OCI-LY1 (cell line): ENCODE results near the gene ZBTB38.
A peak's percentile ranks its signal among the peaks of the same experiment; 100 is the strongest.

Experiments used
- H2AFZ ChIP-seq: fragments of 200-600 bp; sonication (generic), shearing (Covaris generic); 2 replicates; pipeline ENCODE4 v1.6.0; 2014; ENCODE audit warnings: antibody characterized with exemption, mild to moderate bottlenecking, low read length
- H3F3A ChIP-seq: fragments of 200-600 bp; sonication (generic), shearing (Covaris generic); 2 replicates; pipeline ENCODE4 v1.6.0; 2014; ENCODE audit warnings: mild to moderate bottlenecking, antibody characterized with exemption, low read length, moderate library complexity; ENCODE audit not compliant: insufficient read depth
- H3K27ac ChIP-seq: fragments of 200-600 bp; sonication (generic); 2 replicates; pipeline ENCODE4 v1.5.1; 2014; ENCODE audit warnings: low read length, mixed run types, mild to moderate bottlenecking, low read depth; ENCODE audit not compliant: poor library complexity, severe bottlenecking
- H3K27me3 ChIP-seq: fragments of 200-600 bp; sonication (generic); 2 replicates; pipeline ENCODE4 v1.6.0; 2014; ENCODE audit warnings: antibody characterized with exemption, mild to moderate bottlenecking, low read length, moderate library complexity; ENCODE audit not compliant: insufficient read depth
- H3K36me3 ChIP-seq: fragments of 200-600 bp; sonication (generic); 2 replicates; pipeline ENCODE4 v1.6.1; 2014; ENCODE audit warnings: mild to moderate bottlenecking, antibody characterized with exemption, low read length, moderate library complexity, mixed read lengths; ENCODE audit not compliant: insufficient read depth
- H3K4me1 ChIP-seq: fragments of 200-600 bp; sonication (generic); 2 replicates; pipeline ENCODE4 v1.5.1; 2014; ENCODE audit warnings: mild to moderate bottlenecking, low read length, moderate library complexity; ENCODE audit not compliant: insufficient read depth, severe bottlenecking
- H3K4me2 ChIP-seq: fragments of 200-600 bp; sonication (generic), shearing (Covaris generic); 2 replicates; pipeline ENCODE4 v1.6.1; 2014; ENCODE audit warnings: low read length
- H3K4me3 ChIP-seq: fragments of 200-600 bp; sonication (generic); 2 replicates; pipeline ENCODE4 v1.5.1; 2014; ENCODE audit warnings: low read length, low read depth, mild to moderate bottlenecking, mixed read lengths; ENCODE audit not compliant: poor library complexity, severe bottlenecking
- H3K79me2 ChIP-seq: fragments of 200-600 bp; shearing (Covaris generic); 2 replicates; pipeline ENCODE4 v1.6.1; 2016; ENCODE audit warnings: mixed run types, low read length, mixed read lengths; ENCODE audit not compliant: insufficient read depth
- H3K9ac ChIP-seq: fragments of 200-600 bp; sonication (generic), shearing (Covaris generic); 2 replicates; pipeline ENCODE4 v1.6.1; 2014; ENCODE audit warnings: mild to moderate bottlenecking, low read length, mixed read lengths
- H3K9me2 ChIP-seq: fragments of 200-600 bp; sonication (generic), shearing (Covaris generic); 2 replicates; pipeline ENCODE4 v1.6.1; 2014; ENCODE audit warnings: low read depth, mild to moderate bottlenecking, low read length, mixed read lengths
- H3K9me3 ChIP-seq: fragments of 200-600 bp; shearing (Covaris generic); 2 replicates; pipeline ENCODE4 v1.6.1; 2014; ENCODE audit warnings: low read length, mixed read lengths
- H4K20me1 ChIP-seq: fragments of 200-600 bp; sonication (generic), shearing (Covaris generic); 2 replicates; pipeline ENCODE4 v1.6.0; 2016; ENCODE audit warnings: mild to moderate bottlenecking, low read length; ENCODE audit not compliant: insufficient read depth
- CTCF ChIP-seq: fragments of 200-600 bp; sonication (generic), shearing (Covaris generic); IDR thresholded peaks from 2 replicates; pipeline ENCODE4 v1.5.1; 2017; ENCODE audit warnings: mild to moderate bottlenecking, antibody characterized with exemption, low read length, moderate library complexity, mixed read lengths
- EZH2 ChIP-seq: fragments of 200-600 bp; sonication (generic), shearing (Covaris generic); IDR thresholded peaks from 2 replicates; pipeline ENCODE4 v1.8.0; 2017; ENCODE audit warnings: borderline replicate concordance, mixed run types, mild to moderate bottlenecking, antibody characterized with exemption, low read length, moderate library complexity, mixed read lengths

The ZBTB38 gene

GRCh38 chr3:141377377-141377776 lies 9.1 kb downstream of the ZBTB38 start:
- peaks cover 3% of the 10 kb centered on the region; the same call in 1 of the 2 replicates for H3K9me3 ChIP-seq
- no peaks in the 10 kb centered on the region for H3K27me3 ChIP-seq
- H3K4me2 ChIP-seq, result no peak overlapping the region
- no peak overlapping the region for H3K27ac ChIP-seq
- no peaks in the 10 kb centered on the region for H3K9me2 ChIP-seq
- peaks cover 6% of the 10 kb centered on the region; the same call in 1 of the 2 replicates for H3K36me3 ChIP-seq
- no peaks in the 10 kb centered on the region for H3K79me2 ChIP-seq
- peaks cover 79% of the 10 kb centered on the region for H3K4me1 ChIP-seq
- H3K9ac ChIP-seq, result no peak overlapping the region
- no peak for TF ChIP-seq CTCF
- no peak for TF ChIP-seq EZH2
- H3K4me3 ChIP-seq, result no peak overlapping the region
- H3F3A ChIP-seq, result no peaks in the 10 kb centered on the region
- H2AFZ ChIP-seq, result no peak overlapping the region
- no peaks in the 10 kb centered on the region for H4K20me1 ChIP-seq

GRCh38 chr3:141378556-141378955 lies 10.3 kb downstream of the ZBTB38 start:
- H3K27ac ChIP-seq, result peak overlapping the region; percentile 97
- TF ChIP-seq CTCF (no peak), EZH2 (no peak)
- H3K9me3 ChIP-seq, result peaks cover 3% of the 10 kb centered on the region; the same call in 1 of the 2 replicates
- H3K4me3 ChIP-seq, result no peak overlapping the region
- no peak overlapping the region for H2AFZ ChIP-seq
- H3K27me3 ChIP-seq, result no peaks in the 10 kb centered on the region
- H3F3A ChIP-seq, result no peaks in the 10 kb centered on the region
- H3K79me2 ChIP-seq, result no peaks in the 10 kb centered on the region
- peaks cover 82% of the 10 kb centered on the region for H3K4me1 ChIP-seq
- no peak overlapping the region for H3K4me2 ChIP-seq
- H4K20me1 ChIP-seq, result no peaks in the 10 kb centered on the region
- H3K9me2 ChIP-seq, result no peaks in the 10 kb centered on the region
- H3K9ac ChIP-seq, result peak overlapping the region; percentile 31; the same call in 1 of the 2 replicates
- H3K36me3 ChIP-seq, result peaks cover 6% of the 10 kb centered on the region; the same call in 1 of the 2 replicates

- Histone ChIP-seq H3K4me3 (no peak overlapping the region), H3K79me2 (no peaks in the 10 kb centered on the region), H3K9me3 (peaks cover 3% of the 10 kb centered on the region; the same call in 1 of the 2 replicates), H3K27me3 (no peaks in the 10 kb centered on the region), H3K9me2 (no peaks in the 10 kb centered on the region), H3K27ac (peak overlapping the region; percentile 97), H3K4me1 (peaks cover 83% of the 10 kb centered on the region), H3K36me3 (peaks cover 6% of the 10 kb centered on the region; the same call in 1 of the 2 replicates), H4K20me1 (no peaks in the 10 kb centered on the region), H2AFZ (no peak overlapping the region), H3F3A (no peaks in the 10 kb centered on the region), H3K4me2 (peak overlapping the region; percentile 41), H3K9ac (peak overlapping the region; percentile 45)
- TF ChIP-seq EZH2 (no peak), CTCF (no peak)
These were observed 11.1 kb downstream of the ZBTB38 start for GRCh38 chr3:141379250-141379966.
